BE2C (cell line): ENCODE results near the gene LRRFIP1.
A peak's percentile ranks its signal among the peaks of the same experiment; 100 is the strongest.

ENCODE experiments used
- DNase-seq: peaks from one replicate; pipeline ENCODE4 v3.0.0-alpha.2; 2020
- H3K27me3 ChIP-seq: fragments of 250-450 bp; sonication (Bioruptor Pico); 2 replicates; pipeline ENCODE4 v1.5.1; 2020; ENCODE audit warnings: mild to moderate bottlenecking
- H3K36me3 ChIP-seq: fragments of 250-450 bp; sonication (Bioruptor Pico); 2 replicates; pipeline ENCODE4 v1.5.1; 2020; ENCODE audit warnings: mild to moderate bottlenecking
- H3K4me1 ChIP-seq: fragments of 250-450 bp; sonication (Bioruptor Pico); 2 replicates; pipeline ENCODE4 v1.5.1; 2020
- H3K4me3 ChIP-seq: 2 replicates; pipeline ENCODE4 v1.5.1; 2011; ENCODE audit warnings: low read depth, low read length
- H3K9me3 ChIP-seq: fragments of 250-450 bp; sonication (Bioruptor Pico); 2 replicates; pipeline ENCODE4 v1.5.1; 2020
- TF ChIP-seq, protein P1 (sequence below): IDR thresholded peaks from 2 replicates; pipeline ENCODE4 v1.5.1; 2012; ENCODE audit warnings: mild to moderate bottlenecking, low read depth, low read length

LRRFIP1 gene

GRCh38 chr2:237718277-237718634 is 90.9 kb downstream of the LRRFIP1 start:
- no peaks in the 10 kb centered on the region for H3K9me3 ChIP-seq
- H3K27me3 ChIP-seq, result no peaks in the 10 kb centered on the region
- TF ChIP-seq, protein P1, sequence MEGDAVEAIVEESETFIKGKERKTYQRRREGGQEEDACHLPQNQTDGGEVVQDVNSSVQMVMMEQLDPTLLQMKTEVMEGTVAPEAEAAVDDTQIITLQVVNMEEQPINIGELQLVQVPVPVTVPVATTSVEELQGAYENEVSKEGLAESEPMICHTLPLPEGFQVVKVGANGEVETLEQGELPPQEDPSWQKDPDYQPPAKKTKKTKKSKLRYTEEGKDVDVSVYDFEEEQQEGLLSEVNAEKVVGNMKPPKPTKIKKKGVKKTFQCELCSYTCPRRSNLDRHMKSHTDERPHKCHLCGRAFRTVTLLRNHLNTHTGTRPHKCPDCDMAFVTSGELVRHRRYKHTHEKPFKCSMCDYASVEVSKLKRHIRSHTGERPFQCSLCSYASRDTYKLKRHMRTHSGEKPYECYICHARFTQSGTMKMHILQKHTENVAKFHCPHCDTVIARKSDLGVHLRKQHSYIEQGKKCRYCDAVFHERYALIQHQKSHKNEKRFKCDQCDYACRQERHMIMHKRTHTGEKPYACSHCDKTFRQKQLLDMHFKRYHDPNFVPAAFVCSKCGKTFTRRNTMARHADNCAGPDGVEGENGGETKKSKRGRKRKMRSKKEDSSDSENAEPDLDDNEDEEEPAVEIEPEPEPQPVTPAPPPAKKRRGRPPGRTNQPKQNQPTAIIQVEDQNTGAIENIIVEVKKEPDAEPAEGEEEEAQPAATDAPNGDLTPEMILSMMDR, result no peak
- no peak for DNase-seq
- peaks cover 67% of the 10 kb centered on the region for H3K4me1 ChIP-seq
- peak overlapping the region; percentile 35 for H3K4me3 ChIP-seq
- no peaks in the 10 kb centered on the region for H3K36me3 ChIP-seq

GRCh38 chr2:237720444-237720843 is 93.1 kb downstream of the LRRFIP1 start:
- H3K9me3 ChIP-seq, result no peaks in the 10 kb centered on the region
- TF ChIP-seq, protein P1, result no peak
- H3K4me1 ChIP-seq, result peaks cover 75% of the 10 kb centered on the region
- H3K27me3 ChIP-seq, result no peaks in the 10 kb centered on the region
- H3K36me3 ChIP-seq, result no peaks in the 10 kb centered on the region
- H3K4me3 ChIP-seq, result no peak overlapping the region
- DNase-seq, result no peak

DNA sequence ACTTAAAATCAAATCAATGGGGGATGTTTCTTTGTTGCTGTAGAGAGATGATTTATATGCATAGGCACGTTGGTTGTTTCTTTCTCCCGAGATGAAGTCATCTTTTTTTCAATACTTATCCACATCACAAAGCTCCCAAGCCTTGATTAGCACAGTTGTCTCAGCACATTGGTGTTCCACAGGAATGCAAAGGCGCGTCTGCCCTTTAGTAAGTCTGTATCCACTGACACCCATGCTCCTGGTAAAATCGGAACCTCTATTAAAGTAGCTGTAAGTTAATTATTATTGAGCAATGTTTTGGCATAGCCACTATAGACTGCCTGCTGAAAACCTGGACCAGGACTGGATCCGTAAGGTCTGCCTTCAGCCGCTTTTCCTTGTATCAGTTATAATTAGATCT is 93.6 kb downstream of the LRRFIP1 start:
- TF ChIP-seq, protein P1, result no peak
- Histone ChIP-seq H3K27me3 (no peaks in the 10 kb centered on the region), H3K4me1 (peaks cover 75% of the 10 kb centered on the region), H3K36me3 (no peaks in the 10 kb centered on the region), H3K4me3 (peak overlapping the region; percentile 1; the same call in 1 of the 2 replicates), H3K9me3 (no peaks in the 10 kb centered on the region)
- DNase-seq, result no peak

- DNase-seq, result no peak
- no peak overlapping the region for H3K4me3 ChIP-seq
- H3K36me3 ChIP-seq, result no peaks in the 10 kb centered on the region
- TF ChIP-seq, protein P1, result no peak
- H3K4me1 ChIP-seq, result peaks cover 76% of the 10 kb centered on the region
- H3K9me3 ChIP-seq, result no peaks in the 10 kb centered on the region
- no peaks in the 10 kb centered on the region for H3K27me3 ChIP-seq
These were observed 94.1 kb downstream of the LRRFIP1 start for GRCh38 chr2:237721458-237721857.

DNA sequence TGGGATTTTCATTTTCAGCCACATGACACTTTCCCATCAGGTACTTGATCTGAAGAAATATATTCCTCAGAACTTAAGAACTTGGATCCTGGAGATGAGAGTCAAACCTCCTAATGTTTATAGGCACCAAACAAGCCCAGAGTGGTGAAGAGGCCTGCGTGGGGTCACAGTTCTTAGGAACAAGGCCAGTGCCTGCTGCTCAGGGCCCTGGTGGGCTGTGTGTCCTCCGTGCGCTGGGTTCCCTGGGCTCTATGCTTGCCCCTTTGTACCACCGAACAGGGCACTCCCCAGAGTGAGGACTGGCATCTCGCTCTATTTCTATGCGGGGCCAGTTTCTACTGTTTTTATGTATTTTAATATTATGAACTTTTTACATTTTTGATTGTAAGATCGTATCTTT is 95.2 kb downstream of the LRRFIP1 start:
- Histone ChIP-seq H3K4me3 (no peak overlapping the region), H3K4me1 (peaks cover 79% of the 10 kb centered on the region), H3K9me3 (no peaks in the 10 kb centered on the region), H3K36me3 (no peaks in the 10 kb centered on the region), H3K27me3 (no peaks in the 10 kb centered on the region)
- TF ChIP-seq, protein P1, result no peak
- DNase-seq, result no peak

- Histone ChIP-seq H3K27me3 (no peaks in the 10 kb centered on the region), H3K36me3 (no peaks in the 10 kb centered on the region), H3K4me1 (peaks cover 75% of the 10 kb centered on the region), H3K9me3 (no peaks in the 10 kb centered on the region), H3K4me3 (no peak overlapping the region)
- TF ChIP-seq, protein P1, result no peak
- DNase-seq, result no peak
These were observed 95.6 kb downstream of the LRRFIP1 start for GRCh38 chr2:237723023-237723422.
